Measurements from ENCODE around the gene STRIP2.
"Not testable (repeated sequence)": the region's sequence is repeated elsewhere in the genome, so short reads cannot be mapped to it uniquely, and the experiment has no call there.

STRIP2 gene

GRCh38 chr7:129438281-129438838 lies 4.1 kb downstream of the STRIP2 start:
- no peak overlapping the region for H3K9ac ChIP-seq

GRCh38 chr7:129438839-129439651 lies 4.8 kb downstream of the STRIP2 start:
- Histone ChIP-seq H3K27ac (no peak overlapping the region), H3K4me3 (IDR thresholded peaks at IDR 0.05; ENCODE audit: insufficient read depth, low read depth, low read length) (no peak overlapping the region), H2AFZ (ENCODE audit: low read depth) (no peak overlapping the region), H3K9ac (no peak overlapping the region), H4K20me1 (ENCODE audit: insufficient read depth) (no peaks in the 10 kb centered on the region), H3K79me2 (ENCODE audit: insufficient read depth, low read depth) (no peaks in the 10 kb centered on the region), H3K4me2 (no peak overlapping the region), H3K4me1 (ENCODE audit: low read depth, poor library complexity, severe bottlenecking) (no peaks in the 10 kb centered on the region), H3K36me3 (ENCODE audit: insufficient read depth) (no peaks in the 10 kb centered on the region), H3K27me3 (ENCODE audit: insufficient read depth, low read depth) (peaks cover 6% of the 10 kb centered on the region; the same call in 1 of the 2 replicates)
- no peak for TF ChIP-seq CTCF (conservative IDR thresholded peaks at IDR 0.05; ENCODE audit: low read depth, low read length)

More at GRCh38 chr7:129438281-129438838, 4.1 kb downstream of the STRIP2 start:
- H3K27me3 ChIP-seq (ENCODE audit: insufficient read depth, low read depth), result peaks cover 6% of the 10 kb centered on the region; the same call in 1 of the 2 replicates
- no peak overlapping the region for H3K27ac ChIP-seq
- no peak overlapping the region for H3K4me3 ChIP-seq (IDR thresholded peaks at IDR 0.05; ENCODE audit: insufficient read depth, low read depth, low read length)
- peaks cover 2% of the 10 kb centered on the region for H3K4me1 ChIP-seq (ENCODE audit: low read depth, poor library complexity, severe bottlenecking)
- H2AFZ ChIP-seq (ENCODE audit: low read depth), result no peak overlapping the region
- H4K20me1 ChIP-seq (ENCODE audit: insufficient read depth), result no peaks in the 10 kb centered on the region
- no peaks in the 10 kb centered on the region for H3K36me3 ChIP-seq (ENCODE audit: insufficient read depth)
- no peaks in the 10 kb centered on the region for H3K79me2 ChIP-seq (ENCODE audit: insufficient read depth, low read depth)
- no peak for TF ChIP-seq CTCF (conservative IDR thresholded peaks at IDR 0.05; ENCODE audit: low read depth, low read length)
- no peak overlapping the region for H3K4me2 ChIP-seq

GRCh38 chr7:129439963-129440625 lies 5.9 kb downstream of the STRIP2 start:
- no peaks in the 10 kb centered on the region for H3K4me1 ChIP-seq (ENCODE audit: low read depth, poor library complexity, severe bottlenecking)
- peaks cover 6% of the 10 kb centered on the region; the same call in 1 of the 2 replicates for H3K27me3 ChIP-seq (ENCODE audit: insufficient read depth, low read depth)
- H3K4me2 ChIP-seq, result no peak overlapping the region
- H3K9ac ChIP-seq, result no peak overlapping the region
- no peaks in the 10 kb centered on the region for H4K20me1 ChIP-seq (ENCODE audit: insufficient read depth)
- no peak overlapping the region for H3K27ac ChIP-seq
- H2AFZ ChIP-seq (ENCODE audit: low read depth), result no peak overlapping the region
- no peak overlapping the region for H3K4me3 ChIP-seq (IDR thresholded peaks at IDR 0.05; ENCODE audit: insufficient read depth, low read depth, low read length)
- no peak for TF ChIP-seq CTCF (conservative IDR thresholded peaks at IDR 0.05; ENCODE audit: low read depth, low read length)
- no peaks in the 10 kb centered on the region for H3K36me3 ChIP-seq (ENCODE audit: insufficient read depth)
- no peaks in the 10 kb centered on the region for H3K79me2 ChIP-seq (ENCODE audit: insufficient read depth, low read depth)

GRCh38 chr7:129443612-129444011 lies 9.4 kb downstream of the STRIP2 start:
- Histone ChIP-seq H3K4me2 (no peak overlapping the region), H3K4me1 (ENCODE audit: low read depth, poor library complexity, severe bottlenecking) (no peaks in the 10 kb centered on the region), H3K79me2 (ENCODE audit: insufficient read depth, low read depth) (no peaks in the 10 kb centered on the region), H3K36me3 (ENCODE audit: insufficient read depth) (no peaks in the 10 kb centered on the region), H3K4me3 (IDR thresholded peaks at IDR 0.05; ENCODE audit: insufficient read depth, low read depth, low read length) (no peak overlapping the region), H3K27ac (no peak overlapping the region), H4K20me1 (ENCODE audit: insufficient read depth) (no peaks in the 10 kb centered on the region), H3K9ac (no peak overlapping the region), H3K27me3 (ENCODE audit: insufficient read depth, low read depth) (no peaks in the 10 kb centered on the region), H2AFZ (ENCODE audit: low read depth) (no peak overlapping the region)
- TF ChIP-seq CTCF (conservative IDR thresholded peaks at IDR 0.05; ENCODE audit: low read depth, low read length), result no peak

GRCh38 chr7:129444776-129445175 lies 10.5 kb downstream of the STRIP2 start:
- H3K4me3 ChIP-seq (IDR thresholded peaks at IDR 0.05; ENCODE audit: insufficient read depth, low read depth, low read length); H3K36me3 ChIP-seq (ENCODE audit: insufficient read depth); H4K20me1 ChIP-seq (ENCODE audit: insufficient read depth); H3K27me3 ChIP-seq (ENCODE audit: insufficient read depth, low read depth); H3K79me2 ChIP-seq (ENCODE audit: insufficient read depth, low read depth); H3K4me2 ChIP-seq; H2AFZ ChIP-seq (ENCODE audit: low read depth); H3K4me1 ChIP-seq (ENCODE audit: low read depth, poor library complexity, severe bottlenecking); H3K9ac ChIP-seq; H3K27ac ChIP-seq: not testable (repeated sequence)

- H3K4me1 ChIP-seq (ENCODE audit: low read depth, poor library complexity, severe bottlenecking); H4K20me1 ChIP-seq (ENCODE audit: insufficient read depth); H3K4me3 ChIP-seq (IDR thresholded peaks at IDR 0.05; ENCODE audit: insufficient read depth, low read depth, low read length); H3K27me3 ChIP-seq (ENCODE audit: insufficient read depth, low read depth); H3K9ac ChIP-seq; H3K4me2 ChIP-seq; H3K36me3 ChIP-seq (ENCODE audit: insufficient read depth); H2AFZ ChIP-seq (ENCODE audit: low read depth); H3K79me2 ChIP-seq (ENCODE audit: insufficient read depth, low read depth); H3K27ac ChIP-seq: not testable (repeated sequence)
These were observed 12.7 kb downstream of the STRIP2 start for GRCh38 chr7:129446925-129447324.
